GM12892 (cell line): Measurements from ENCODE around the gene NXPH4. TPM values are rescaled to one million over a fixed set of nuclear protein-coding genes. Genes with fewer than 3 reads are reported as not detected.

Source experiments
- DNase-seq: peaks from one replicate; pipeline ENCODE4 v3.0.0; 2011; ENCODE audit not compliant: insufficient read length
- FAIRE-seq: peaks from 2 replicates; lab custom pipeline; 2011; peaks lifted over from hg19 to GRCh38; lab: Jason Lieb, UNC
- POLR2A ChIP-seq: IDR thresholded peaks from 2 replicates; pipeline ENCODE4 v1.6.1; 2011; ENCODE audit warnings: low read depth, low read length, control low read depth
- POLR2AphosphoS5 ChIP-seq: IDR thresholded peaks from 2 replicates; pipeline ENCODE4 v1.6.1; 2011; ENCODE audit warnings: low read depth, low read length, control low read depth
- TAF1 ChIP-seq: IDR thresholded peaks from 2 replicates; pipeline ENCODE4 v1.6.1; 2011; ENCODE audit warnings: low read depth, mild to moderate bottlenecking, control low read depth, low read length, borderline replicate concordance
- polyA plus RNA-seq: library from polyadenylated mRNA; unstranded; fragments of >200 nt; gene quantifications from one replicate; pipeline ENCODE4 v1.2.1, GENCODE V29; 2012; ENCODE audit warnings: missing spikeins, inconsistent platforms; ENCODE audit not compliant: missing spikeins

The NXPH4 gene
- polyA plus RNA-seq: not detected

GRCh38 chr12:57216014-57216911 lies at the start of gene NXPH4:
Gene NXPH4, plus strand, starts transcription at chr12:57216794. Its CDS starts 176 bp downstream, at chr12:57216970.
- TF ChIP-seq TAF1: no peak
- no peak for TF ChIP-seq POLR2A
- TF ChIP-seq POLR2AphosphoS5: no peak
- no peak for DNase-seq
- FAIRE-seq: peak; percentile 65

- DNase-seq: no peak
- TF ChIP-seq TAF1 (no peak), POLR2A (no peak), POLR2AphosphoS5 (no peak)
- peak; percentile 5 for FAIRE-seq
Observed at GRCh38 chr12:57166971-57167371, 49.6 kb upstream of the NXPH4 start.

GRCh38 chr12:57168058-57168457 lies 48.5 kb upstream of the NXPH4 start:
- no peak for FAIRE-seq
- no peak for DNase-seq
- TF ChIP-seq POLR2AphosphoS5: no peak

GRCh38 chr12:57169046-57169795 lies 47.4 kb upstream of the NXPH4 start:
- FAIRE-seq (no peak), DNase-seq (no peak)
- TF ChIP-seq TAF1 (no peak), POLR2AphosphoS5 (no peak), POLR2A (no peak)

GRCh38 chr12:57169969-57170368 lies 46.6 kb upstream of the NXPH4 start:
- DNase-seq (no peak), FAIRE-seq (no peak)

GRCh38 chr12:57170408-57170807 lies 46.2 kb upstream of the NXPH4 start:
- TF ChIP-seq POLR2AphosphoS5: no peak
- no peak for TF ChIP-seq TAF1
- TF ChIP-seq POLR2A: no peak
- DNase-seq (no peak), FAIRE-seq (no peak)

More at GRCh38 chr12:57169969-57170368, 46.6 kb upstream of the NXPH4 start:
- TF ChIP-seq POLR2A: no peak
- TF ChIP-seq POLR2AphosphoS5: no peak
- no peak for TF ChIP-seq TAF1

- DNase-seq (no peak), FAIRE-seq (no peak)
- no peak for TF ChIP-seq POLR2AphosphoS5
- TF ChIP-seq TAF1: no peak
- TF ChIP-seq POLR2A: no peak
Observed at GRCh38 chr12:57170927-57171326, 45.7 kb upstream of the NXPH4 start.

GRCh38 chr12:57171668-57172067 lies 44.9 kb upstream of the NXPH4 start:
- FAIRE-seq: no peak
- TF ChIP-seq TAF1 (no peak), POLR2A (no peak), POLR2AphosphoS5 (no peak)
- DNase-seq: no peak

- no peak for FAIRE-seq
- no peak for DNase-seq
- TF ChIP-seq POLR2AphosphoS5 (no peak), TAF1 (no peak), POLR2A (no peak)
Observed at GRCh38 chr12:57173089-57173488, 43.5 kb upstream of the NXPH4 start.

- TF ChIP-seq POLR2A (no peak), TAF1 (no peak), POLR2AphosphoS5 (no peak)
- no peak for DNase-seq
- no peak for FAIRE-seq
Observed at GRCh38 chr12:57173683-57174082, 42.9 kb upstream of the NXPH4 start.

GRCh38 chr12:57175428-57176138 lies 41.0 kb upstream of the NXPH4 start:
- DNase-seq (no peak), FAIRE-seq (no peak)
- no peak for TF ChIP-seq POLR2A
- TF ChIP-seq TAF1: no peak
- TF ChIP-seq POLR2AphosphoS5: no peak
